CD4-positive, alpha-beta memory T cell (primary cell): ENCODE measurements around the gene PSENEN. TPM values are rescaled to one million over a fixed set of nuclear protein-coding genes. Genes with fewer than 3 reads are reported as not detected.
"Not testable (repeated sequence)": the region's sequence is repeated elsewhere in the genome, so short reads cannot be mapped to it uniquely, and the experiment has no call there.

Source experiments
- CTCF ChIA-PET: fragments of 350-600 bp; sonication (Branson Sonifier 250); formaldehyde crosslinking; loops from one replicate; lab custom pipeline; 2021; ENCODE audit warnings: inconsistent platforms; ENCODE audit not compliant: partially characterized antibody; lab: Charles Lee
- POLR2A ChIA-PET: fragments of 350-600 bp; sonication (Branson Sonifier 250); formaldehyde crosslinking; loops from one replicate; lab custom pipeline; 2021; ENCODE audit not compliant: partially characterized antibody; lab: Charles Lee
- DNase-seq, 5 donors: peaks; one replicate each; pipeline versions ENCODE4 v3.0.0 to v3.0.0-alpha.2; 2020 to 2022; ENCODE audit warnings: mixed read lengths in 1 of 5
- H3K27ac ChIP-seq: one replicate; pipeline ENCODE4 v1.7.0; 2013; ENCODE audit warnings: low read depth, low read length
- H3K27me3 ChIP-seq: 2 replicates; pipeline ENCODE4 v1.7.0; 2013; ENCODE audit warnings: mild to moderate bottlenecking, low read length, moderate library complexity; ENCODE audit not compliant: insufficient read depth
- H3K36me3 ChIP-seq: 2 replicates; pipeline ENCODE4 v1.7.0; 2013; ENCODE audit warnings: mild to moderate bottlenecking, low read length, moderate library complexity; ENCODE audit not compliant: insufficient read depth
- H3K4me1 ChIP-seq: 2 replicates; pipeline ENCODE4 v1.7.0; 2013; ENCODE audit warnings: mild to moderate bottlenecking, low read length, moderate library complexity; ENCODE audit not compliant: insufficient read depth
- H3K4me3 ChIP-seq, 2 donors: one replicate each; pipeline ENCODE4 v1.7.0; 2013; ENCODE audit warnings: low read length in 2 of 2, mild to moderate bottlenecking in 1 of 2
- H3K9me3 ChIP-seq, 2 donors: one replicate each; pipeline ENCODE4 v1.7.0; 2013; ENCODE audit warnings: low read length in 2 of 2, control low read depth in 1 of 2; ENCODE audit not compliant: control insufficient read depth in 1 of 2
- H3K27ac Mint-ChIP-seq, 7 donors: one replicate each; pipeline ENCODE4 v1.8.0; 2020 to 2021; ENCODE audit warnings: mixed read lengths in 7 of 7, mild to moderate bottlenecking in 6 of 7, inconsistent platforms in 3 of 7, moderate library complexity in 3 of 7
- H3K27me3 Mint-ChIP-seq, 2 donors: one replicate each; pipeline ENCODE4 v1.8.0; 2020 to 2021; ENCODE audit warnings: mixed read lengths in 2 of 2
- H3K36me3 Mint-ChIP-seq, 2 donors: one replicate each; pipeline ENCODE4 v1.8.0; 2020 to 2021; ENCODE audit warnings: mixed read lengths in 2 of 2, inconsistent platforms in 1 of 2, mild to moderate bottlenecking in 1 of 2
- H3K4me1 Mint-ChIP-seq, 4 donors: one replicate each; pipeline ENCODE4 v1.8.0; 2020 to 2021; ENCODE audit warnings: mixed read lengths in 4 of 4, mild to moderate bottlenecking in 1 of 4
- H3K4me3 Mint-ChIP-seq, 8 donors: one replicate each; pipeline ENCODE4 v1.8.0; 2020 to 2021; ENCODE audit warnings: mixed read lengths in 8 of 8, mild to moderate bottlenecking in 7 of 8, moderate library complexity in 6 of 8, inconsistent platforms in 3 of 8
- H3K9me3 Mint-ChIP-seq, 8 donors: one replicate each; pipeline ENCODE4 v1.8.0; 2020 to 2021; ENCODE audit warnings: mixed read lengths in 8 of 8, mild to moderate bottlenecking in 5 of 8, inconsistent platforms in 3 of 8, moderate library complexity in 1 of 8
- intact Hi-C: fragments of 100-400 bp; cut with micrococcal nuclease; formaldehyde crosslinking; loops from one replicate; pipeline ENCODE4 v1.15.1; 2023
- polyA plus RNA-seq, 2 donors: library from polyadenylated mRNA; unstranded; fragments of 300-500 nt; fragmentation: Illumina TruSeq; gene quantifications; one replicate each; pipeline ENCODE4 v1.2.3, GENCODE V29; 2021
- total RNA-seq, 2 experiments: library from RNA; stranded (reverse); gene quantifications; one replicate each; pipeline ENCODE4 v1.2.3, GENCODE V29; 2021

The PSENEN gene
- total and polyA plus RNA-seq, 4 experiments from 2014 or later: 27.2 to 89.9 (median 55.9) TPM

- intact Hi-C loops: no loop called here
- Mint-ChIP-seq H3K9me3 (peaks cover 0 to under 1% (median 0%) of the 10 kb centered on the region in 8 donors), H3K4me3 (no peak overlapping the region), H3K27ac (no peak overlapping the region), H3K27me3 (peaks cover 8 to 9% of the 10 kb centered on the region in 2 donors), H3K4me1 (no peaks in the 10 kb centered on the region), H3K36me3 (no peaks in the 10 kb centered on the region)
- Histone ChIP-seq H3K27me3 (no peaks in the 10 kb centered on the region), H3K27ac (no peak overlapping the region), H3K36me3 (no peaks in the 10 kb centered on the region), H3K4me3 (no peak overlapping the region), H3K4me1 (no peaks in the 10 kb centered on the region), H3K9me3 (no peaks in the 10 kb centered on the region)
- ChIA-PET POLR2A (interaction anchor here (1.2 kb wide), 1 partner anchor 97 kb away, joined by 3 read pairs; no protein-coding TSS in a partner anchor), CTCF (interaction anchor here (0.6 kb wide), 1 partner anchor 156 kb away, joined by 3 read pairs; no protein-coding TSS in a partner anchor)
- DNase-seq: peak in 1 of 5 donors; percentile 9
Observed at GRCh38 chr19:35790981-35791813, 45.7 kb downstream of the PSENEN start.

GRCh38 chr19:35791814-35792279, 46.4 kb downstream of the PSENEN start:
- H3K27ac Mint-ChIP-seq: no peak overlapping the region
- POLR2A ChIA-PET: interaction anchor here (1.2 kb wide), 1 partner anchor 98 kb away, joined by 3 read pairs; no protein-coding TSS in a partner anchor
- no peak for DNase-seq

GRCh38 chr19:35792312-35792711, 46.9 kb downstream of the PSENEN start:
- ChIA-PET POLR2A (no interaction called here), CTCF (no interaction called here)
- Histone ChIP-seq H3K27ac (no peak overlapping the region), H3K27me3 (no peaks in the 10 kb centered on the region), H3K4me3 (no peak overlapping the region), H3K9me3 (no peaks in the 10 kb centered on the region), H3K36me3 (no peaks in the 10 kb centered on the region), H3K4me1 (no peaks in the 10 kb centered on the region)
- Mint-ChIP-seq H3K27me3 (peaks cover 17 to 19% of the 10 kb centered on the region in 2 donors), H3K27ac (no peak overlapping the region), H3K36me3 (no peaks in the 10 kb centered on the region), H3K4me1 (peaks cover 0 to 11% (median 2%) of the 10 kb centered on the region in 4 donors), H3K9me3 (peaks cover 0 to 3% (median 0%) of the 10 kb centered on the region in 8 donors), H3K4me3 (no peak overlapping the region)
- no peak for DNase-seq
- intact Hi-C loops: no loop called here

More at GRCh38 chr19:35791814-35792279, 46.4 kb downstream of the PSENEN start:
- H3K4me3 ChIP-seq: no peak overlapping the region
- peaks cover 0 to 6% (median 0%) of the 10 kb centered on the region in 4 donors for H3K4me1 Mint-ChIP-seq
- H3K27me3 Mint-ChIP-seq: peaks cover 13 to 15% of the 10 kb centered on the region in 2 donors
- CTCF ChIA-PET: no interaction called here
- H3K27me3 ChIP-seq: no peaks in the 10 kb centered on the region
- H3K36me3 Mint-ChIP-seq: no peaks in the 10 kb centered on the region
- H3K27ac ChIP-seq: no peak overlapping the region
- H3K9me3 ChIP-seq: no peaks in the 10 kb centered on the region
- H3K36me3 ChIP-seq: no peaks in the 10 kb centered on the region
- H3K9me3 Mint-ChIP-seq: peaks cover 0 to 3% (median 0%) of the 10 kb centered on the region in 8 donors
- no peaks in the 10 kb centered on the region for H3K4me1 ChIP-seq
- no peak overlapping the region for H3K4me3 Mint-ChIP-seq
- intact Hi-C loops: no loop called here

- POLR2A ChIA-PET: no interaction called here
- Mint-ChIP-seq H3K4me1 (peaks cover 0 to 13% (median 2%) of the 10 kb centered on the region in 4 donors), H3K27ac (no peak overlapping the region), H3K27me3 (peaks cover 17 to 20% of the 10 kb centered on the region in 2 donors), H3K9me3 (peaks cover 0 to 3% (median 0%) of the 10 kb centered on the region in 8 donors), H3K4me3 (no peak overlapping the region), H3K36me3 (no peaks in the 10 kb centered on the region)
- CTCF ChIA-PET: no interaction called here
- DNase-seq: no peak
- Histone ChIP-seq H3K27ac (no peak overlapping the region), H3K27me3 (no peaks in the 10 kb centered on the region), H3K36me3 (no peaks in the 10 kb centered on the region), H3K4me1 (no peaks in the 10 kb centered on the region), H3K9me3 (no peaks in the 10 kb centered on the region), H3K4me3 (no peak overlapping the region)
- intact Hi-C loops: no loop called here
Observed at GRCh38 chr19:35792888-35793287, 47.4 kb downstream of the PSENEN start.

- no peaks in the 10 kb centered on the region for H3K36me3 ChIP-seq
- Mint-ChIP-seq H3K4me1 (peaks cover 0 to 13% (median 2%) of the 10 kb centered on the region in 4 donors), H3K4me3 (no peak overlapping the region), H3K27ac (no peak overlapping the region), H3K27me3 (peaks cover 17 to 22% of the 10 kb centered on the region in 2 donors), H3K36me3 (no peaks in the 10 kb centered on the region), H3K9me3 (peaks cover 0 to 3% (median 0%) of the 10 kb centered on the region in 8 donors)
- no peaks in the 10 kb centered on the region for H3K9me3 ChIP-seq
- POLR2A ChIA-PET: no interaction called here
- no peak overlapping the region for H3K4me3 ChIP-seq
- no peaks in the 10 kb centered on the region for H3K4me1 ChIP-seq
- no peak overlapping the region for H3K27ac ChIP-seq
- DNase-seq: no peak
- CTCF ChIA-PET: no interaction called here
- intact Hi-C loops: no loop called here
- no peaks in the 10 kb centered on the region for H3K27me3 ChIP-seq
Observed at GRCh38 chr19:35793381-35794165, 48.1 kb downstream of the PSENEN start.

- H3K4me1 ChIP-seq, CTCF ChIA-PET, H3K27ac ChIP-seq, H3K36me3 ChIP-seq, H3K4me3 ChIP-seq, H3K4me3 Mint-ChIP-seq, H3K27ac Mint-ChIP-seq, H3K9me3 Mint-ChIP-seq, H3K27me3 ChIP-seq, H3K9me3 ChIP-seq, DNase-seq, H3K36me3 Mint-ChIP-seq, intact Hi-C loops, POLR2A ChIA-PET: not testable (repeated sequence)
- Mint-ChIP-seq H3K4me1 (peaks cover 0 to 13% (median 2%) of the 10 kb centered on the region in 4 donors), H3K27me3 (peaks cover 19 to 24% of the 10 kb centered on the region in 2 donors)
Observed at GRCh38 chr19:35795564-35795963, 50.1 kb downstream of the PSENEN start.
